H54 (cell line): Measurements from ENCODE around the gene NCOA3.

Experiments used
- DNase-seq: peaks from one replicate; pipeline ENCODE4 v3.0.0; 2011; ENCODE audit warnings: low spot score, mixed read lengths; ENCODE audit not compliant: insufficient read length
- FAIRE-seq: peaks from 3 replicates; lab custom pipeline; 2011; peaks lifted over from hg19 to GRCh38; lab: Jason Lieb, UNC
- POLR2A ChIP-seq: IDR thresholded peaks from 2 replicates; pipeline ENCODE4 v1.6.1; 2011; ENCODE audit warnings: low read depth, mild to moderate bottlenecking, low read length

The NCOA3 gene

GRCh38 chr20:47642118-47642517 lies 140.4 kb downstream of the NCOA3 start:
- DNase-seq (no peak), FAIRE-seq (no peak)
- no peak for TF ChIP-seq POLR2A

DNA sequence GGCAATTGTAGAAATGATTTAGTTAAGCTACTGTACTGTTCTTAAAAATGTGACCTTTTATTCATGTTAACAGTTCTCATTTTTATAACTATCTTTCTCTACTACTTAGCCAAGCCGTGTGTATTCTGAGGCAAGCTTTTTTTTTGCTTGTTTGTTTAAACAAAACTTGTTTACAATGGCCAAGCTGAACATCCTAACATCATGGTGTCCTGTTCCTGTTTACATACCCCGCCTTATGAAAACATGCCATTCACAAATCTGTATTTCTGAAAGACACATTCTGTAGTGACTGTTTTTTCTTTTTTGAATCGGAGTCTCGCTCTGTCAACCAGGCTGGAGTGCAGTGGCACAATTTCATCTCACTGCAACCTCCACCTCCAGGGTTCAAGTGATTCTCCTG lies 140.9 kb downstream of the NCOA3 start:
- no peak for DNase-seq
- no peak for FAIRE-seq
- TF ChIP-seq POLR2A, result no peak

- no peak for TF ChIP-seq POLR2A
- FAIRE-seq (no peak), DNase-seq (no peak)
These were observed 143.9 kb downstream of the NCOA3 start for GRCh38 chr20:47645632-47646031.

GRCh38 chr20:47647994-47648393 lies 146.3 kb downstream of the NCOA3 start:
- no peak for TF ChIP-seq POLR2A
- FAIRE-seq (no peak), DNase-seq (no peak)

DNA sequence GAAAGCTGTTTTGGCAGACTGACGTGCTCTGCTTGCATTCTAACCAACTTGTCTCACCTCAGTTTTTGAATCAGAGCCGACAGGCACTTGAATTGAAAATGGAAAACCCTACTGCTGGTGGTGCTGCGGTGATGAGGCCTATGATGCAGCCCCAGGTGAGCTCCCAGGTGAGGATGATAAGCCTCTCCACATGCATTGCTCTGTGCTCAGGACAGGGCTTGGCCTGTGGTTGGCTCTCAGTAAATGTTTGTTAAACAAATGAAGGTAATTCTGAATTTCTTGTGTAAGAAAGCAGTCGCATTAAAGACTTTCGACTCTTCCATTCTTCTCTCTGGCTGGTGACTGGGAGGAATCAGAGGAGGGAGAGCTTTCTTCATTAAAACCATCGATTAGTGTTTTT lies 147.3 kb downstream of the NCOA3 start:
- TF ChIP-seq POLR2A, result no peak
- FAIRE-seq (no peak), DNase-seq (no peak)

DNA sequence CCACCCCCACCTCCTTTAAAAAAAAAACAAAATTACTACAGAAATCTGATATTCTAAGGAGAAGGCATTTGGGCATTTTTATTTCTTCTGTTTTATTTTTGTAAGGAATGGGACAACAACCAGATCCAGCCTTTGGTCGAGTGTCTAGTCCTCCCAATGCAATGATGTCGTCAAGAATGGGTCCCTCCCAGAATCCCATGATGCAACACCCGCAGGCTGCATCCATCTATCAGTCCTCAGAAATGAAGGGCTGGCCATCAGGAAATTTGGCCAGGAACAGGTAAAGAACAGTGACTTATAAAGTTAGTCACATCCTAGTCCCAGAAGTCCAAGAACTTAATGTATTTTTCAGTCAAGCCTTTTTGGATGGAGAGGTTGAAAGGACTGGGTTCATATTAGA lies 150.6 kb downstream of the NCOA3 start:
- DNase-seq (no peak), FAIRE-seq (no peak)
- TF ChIP-seq POLR2A, result no peak

- TF ChIP-seq POLR2A, result no peak
- no peak for FAIRE-seq
- no peak for DNase-seq
These were observed 151.1 kb downstream of the NCOA3 start for GRCh38 chr20:47652794-47653193.

DNA sequence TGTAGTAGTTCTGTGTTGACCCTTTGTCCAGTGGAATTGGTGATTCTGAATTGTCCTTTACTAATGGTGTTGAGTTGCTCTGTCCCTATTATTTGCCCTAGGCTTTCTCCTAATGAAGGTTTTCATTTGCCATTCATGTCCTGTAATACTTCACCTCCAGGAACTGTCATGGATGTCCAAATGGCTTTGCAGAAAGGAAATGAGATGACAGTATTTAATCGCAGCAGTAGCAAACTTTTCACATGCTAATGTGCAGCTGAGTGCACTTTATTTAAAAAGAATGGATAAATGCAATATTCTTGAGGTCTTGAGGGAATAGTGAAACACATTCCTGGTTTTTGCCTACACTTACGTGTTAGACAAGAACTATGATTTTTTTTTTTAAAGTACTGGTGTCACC lies 152.2 kb downstream of the NCOA3 start:
- DNase-seq (no peak), FAIRE-seq (no peak)
- TF ChIP-seq POLR2A, result no peak

DNA sequence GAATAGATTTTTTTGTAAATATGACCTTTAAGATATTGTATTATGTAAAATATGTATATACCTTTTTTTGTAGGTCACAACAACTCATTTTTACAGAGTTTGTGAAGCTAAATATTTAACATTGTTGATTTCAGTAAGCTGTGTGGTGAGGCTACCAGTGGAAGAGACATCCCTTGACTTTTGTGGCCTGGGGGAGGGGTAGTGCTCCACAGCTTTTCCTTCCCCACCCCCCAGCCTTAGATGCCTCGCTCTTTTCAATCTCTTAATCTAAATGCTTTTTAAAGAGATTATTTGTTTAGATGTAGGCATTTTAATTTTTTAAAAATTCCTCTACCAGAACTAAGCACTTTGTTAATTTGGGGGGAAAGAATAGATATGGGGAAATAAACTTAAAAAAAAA lies 152.7 kb downstream of the NCOA3 start:
- no peak for DNase-seq
- FAIRE-seq, result no peak
- no peak for TF ChIP-seq POLR2A

GRCh38 chr20:47655635-47656034 lies 153.9 kb downstream of the NCOA3 start:
- no peak for DNase-seq
- FAIRE-seq, result no peak
- no peak for TF ChIP-seq POLR2A

GRCh38 chr20:47656318-47656717 lies 154.6 kb downstream of the NCOA3 start:
- DNase-seq (no peak), FAIRE-seq (no peak)
- TF ChIP-seq POLR2A, result no peak

DNA sequence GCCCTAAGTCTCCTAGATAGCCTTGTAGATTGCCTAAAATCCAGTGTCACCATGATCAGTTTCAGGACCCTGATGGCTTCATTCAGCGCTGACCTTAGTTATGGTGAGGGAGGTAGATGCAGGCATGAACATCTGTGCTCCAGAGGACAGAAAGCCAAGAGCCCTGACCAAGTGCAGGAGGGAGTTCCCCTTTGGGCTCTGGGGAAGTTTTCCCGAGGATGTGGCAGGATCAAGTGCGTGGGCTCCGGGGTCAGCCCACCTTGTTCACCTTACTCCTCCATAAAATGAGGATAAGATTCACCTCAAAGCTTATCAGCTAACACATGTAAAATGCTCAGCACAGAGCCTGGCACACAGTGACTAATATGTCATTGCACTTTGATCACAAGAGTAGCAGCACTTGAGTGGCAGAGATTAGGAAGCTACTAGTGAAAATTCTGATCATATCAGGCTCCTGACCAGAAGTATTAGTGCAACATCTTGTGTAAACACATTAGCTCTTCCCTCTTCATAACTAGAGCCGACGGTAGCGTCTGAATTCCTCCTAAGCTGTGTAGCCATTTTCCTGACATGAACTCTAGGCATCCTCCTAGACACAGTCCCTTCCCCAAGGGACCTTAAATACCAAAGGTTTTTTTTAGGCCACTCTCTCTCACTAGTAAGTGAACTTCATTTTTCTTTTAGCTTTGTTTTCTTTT lies 158.4 kb downstream of the NCOA3 start:
- DNase-seq, result no peak
- no peak for TF ChIP-seq POLR2A
- no peak for FAIRE-seq

- DNase-seq (no peak), FAIRE-seq (no peak)
- no peak for TF ChIP-seq POLR2A
These were observed 158.9 kb downstream of the NCOA3 start for GRCh38 chr20:47660602-47660905.

DNA sequence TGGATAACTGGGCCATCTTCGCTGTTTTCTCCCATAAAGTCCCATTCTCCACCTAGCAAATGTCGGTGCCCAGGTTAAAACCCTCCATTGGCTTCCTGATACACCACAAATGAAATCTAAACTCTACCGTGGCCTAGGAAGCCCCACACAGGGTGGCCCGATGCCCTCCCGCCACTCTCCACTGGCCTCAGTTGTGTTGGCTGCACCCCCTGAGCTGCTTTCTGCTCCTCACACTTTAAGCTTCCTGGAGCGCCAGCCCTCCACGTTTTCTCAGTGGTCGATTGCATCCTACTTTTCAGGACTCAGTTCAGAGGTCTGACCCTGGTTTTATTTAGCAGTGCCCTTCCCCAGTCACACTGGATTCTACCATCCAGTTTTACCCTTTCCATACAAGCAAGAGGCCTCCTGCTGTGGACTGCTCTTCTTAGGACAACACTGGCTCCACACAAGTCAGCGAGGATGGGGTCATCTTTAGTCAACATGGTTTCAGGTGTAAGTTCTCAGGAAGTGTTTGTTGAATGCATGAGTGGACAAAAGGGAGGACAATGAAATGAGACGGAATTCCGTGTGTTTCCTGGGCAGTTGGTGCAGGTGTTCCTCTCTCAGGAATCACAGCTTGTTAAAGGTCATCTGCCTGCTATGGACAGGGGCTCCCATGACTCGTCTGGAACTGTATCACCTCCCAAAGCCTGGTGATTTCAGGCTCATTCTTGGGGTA lies 159.5 kb downstream of the NCOA3 start:
- TF ChIP-seq POLR2A, result no peak
- no peak for FAIRE-seq
- no peak for DNase-seq

DNA sequence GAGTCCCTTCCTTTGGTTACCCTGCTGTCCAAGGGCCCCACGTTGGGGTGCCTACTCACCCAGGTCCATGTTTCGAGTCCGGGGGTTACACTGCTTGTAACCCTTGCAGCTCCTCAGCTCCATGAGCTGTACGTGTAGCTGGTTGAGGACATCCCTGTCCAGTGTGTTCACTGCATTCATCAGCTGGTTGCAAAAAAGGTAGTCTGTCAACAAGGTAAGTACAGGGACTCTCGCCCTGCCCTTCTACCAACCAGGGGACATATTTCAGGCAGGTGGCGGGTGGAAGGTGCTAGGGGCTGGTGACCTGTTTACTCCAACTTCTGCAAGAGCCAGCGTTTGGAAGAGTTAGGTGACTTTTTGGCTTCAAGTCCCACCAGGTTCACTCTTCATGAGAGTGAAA lies 160.0 kb downstream of the NCOA3 start:
- FAIRE-seq, result no peak
- DNase-seq, result no peak
- TF ChIP-seq POLR2A, result no peak
